HG02623 (cell line): Measurements from ENCODE around the gene CD84.
"Not testable (repeated sequence)": the region's sequence is repeated elsewhere in the genome, so short reads cannot be mapped to it uniquely, and the experiment has no call there.

Source experiments
- ATAC-seq: cut with Tn5 transposase; IDR thresholded peaks from one replicate; pipeline ENCODE4 v1.9.1; 2021; ENCODE audit warnings: moderate library complexity; ENCODE audit not compliant: unreplicated experiment

Gene CD84

GRCh38 chr1:160544647-160545046, 34.6 kb downstream of the CD84 start:
- no peak for ATAC-seq

GRCh38 chr1:160542303-160542945, 36.9 kb downstream of the CD84 start:
- no peak for ATAC-seq

GRCh38 chr1:160541622-160542302, 37.5 kb downstream of the CD84 start:
- no peak for ATAC-seq

GRCh38 chr1:160540859-160541233, 38.5 kb downstream of the CD84 start:
- ATAC-seq = no peak

- peak; percentile 84 for ATAC-seq
Measured at GRCh38 chr1:160539990-160540858, 39.1 kb downstream of the CD84 start.

GRCh38 chr1:160539684-160539989, 39.7 kb downstream of the CD84 start:
- ATAC-seq = no peak

GRCh38 chr1:160538985-160539651, 40.2 kb downstream of the CD84 start:
- no peak for ATAC-seq

GRCh38 chr1:160537714-160538665, 41.3 kb downstream of the CD84 start:
- no peak for ATAC-seq

GRCh38 chr1:160534823-160535605, 44.3 kb downstream of the CD84 start:
- no peak for ATAC-seq

- ATAC-seq = not testable (repeated sequence)
Measured at GRCh38 chr1:160532557-160532813, 46.8 kb downstream of the CD84 start.

GRCh38 chr1:160531809-160532556, 47.3 kb downstream of the CD84 start:
- ATAC-seq = not testable (repeated sequence)

- ATAC-seq = not testable (repeated sequence)
Measured at GRCh38 chr1:160529401-160529952, 49.8 kb downstream of the CD84 start.

- ATAC-seq = not testable (repeated sequence)
Measured at GRCh38 chr1:160523789-160524188, 55.5 kb downstream of the CD84 start.

GRCh38 chr1:160522622-160523345, 56.5 kb downstream of the CD84 start, which contains the start of gene SLAMF6:
SLAMF6 (minus strand) TSS chr1:160523255; CDS start chr1:160523192, 63 bp downstream.
- no peak for ATAC-seq

GRCh38 chr1:160522136-160522535, 57.2 kb downstream of the CD84 start:
- no peak for ATAC-seq

- ATAC-seq = no peak
Measured at GRCh38 chr1:160521554-160521953, 57.7 kb downstream of the CD84 start.

GRCh38 chr1:160520999-160521398, 58.3 kb downstream of the CD84 start:
- peak; percentile 36 for ATAC-seq

GRCh38 chr1:160520582-160520981, 58.7 kb downstream of the CD84 start:
- no peak for ATAC-seq
